HepG2 (cell line): Measurements from ENCODE around the gene RGS19. TPM values are rescaled to one million over a fixed set of nuclear protein-coding genes. Genes with fewer than 3 reads are reported as not detected.

Experiments used
- AKAP8 ChIP-seq: sonication (generic); formaldehyde crosslinking; IDR thresholded peaks from 2 replicates; pipeline ENCODE4 v1.5.1; 2020; ENCODE audit warnings: mild to moderate bottlenecking, missing genetic modification reagents
- ARNT ChIP-seq: fragments of 450-650 bp; IDR thresholded peaks from 2 replicates; pipeline ENCODE4 v1.6.1; 2017
- EZH2 ChIP-seq: conservative IDR thresholded peaks from 2 replicates; pipeline ENCODE4 v1.6.1; 2012; ENCODE audit warnings: mild to moderate bottlenecking, low read depth, low read length, moderate library complexity
- FLYWCH1 ChIP-seq: sonication (generic); formaldehyde crosslinking; IDR thresholded peaks from 2 replicates; pipeline ENCODE4 v1.8.1; 2023; ENCODE audit warnings: mild to moderate bottlenecking, missing genetic modification reagents
- FOXA1 ChIP-seq, 2 experiments: fragments of 450-650 bp in 1 of 2; sonication (generic) in 1 of 2; formaldehyde crosslinking in 1 of 2; IDR thresholded peaks; 2 replicates each; pipeline versions ENCODE4 v1.4.0 to v1.6.1; 2016 to 2020; ENCODE audit warnings: missing genetic modification reagents in 1 of 2
- HES4 ChIP-seq: sonication (generic); formaldehyde crosslinking; IDR thresholded peaks from 2 replicates; pipeline ENCODE4 v1.9.0; 2021; ENCODE audit warnings: mild to moderate bottlenecking, missing genetic modification reagents, borderline replicate concordance
- NKX3-1 ChIP-seq: sonication (generic); formaldehyde crosslinking; IDR thresholded peaks from 2 replicates; pipeline ENCODE4 v1.5.0; 2020; ENCODE audit warnings: missing genetic modification reagents
- PATZ1 ChIP-seq: sonication (generic); formaldehyde crosslinking; IDR thresholded peaks from 2 replicates; pipeline ENCODE4 v1.4.0; 2020; ENCODE audit warnings: missing genetic modification reagents
- RBAK ChIP-seq: sonication (generic); formaldehyde crosslinking; IDR thresholded peaks from 2 replicates; pipeline ENCODE4 v1.5.1; 2020; ENCODE audit warnings: mild to moderate bottlenecking, missing genetic modification reagents
- RCOR2 ChIP-seq: IDR thresholded peaks from 2 replicates; pipeline ENCODE4 v1.6.1; 2016; ENCODE audit warnings: missing biosample characterization, missing genetic modification reagents
- SAP130 ChIP-seq: IDR thresholded peaks from 2 replicates; pipeline ENCODE4 v1.6.1; 2016; ENCODE audit warnings: low read depth
- SETDB1 ChIP-seq: sonication (generic); formaldehyde crosslinking; IDR thresholded peaks from 2 replicates; pipeline ENCODE4 v1.5.1; 2020; ENCODE audit warnings: missing genetic modification reagents, mild to moderate bottlenecking, borderline replicate concordance
- SRSF1 ChIP-seq: fragments of 200-400 bp; formaldehyde crosslinking; optimal IDR thresholded peaks from 2 replicates; pipeline ENCODE3; 2017; ENCODE audit warnings: mild to moderate bottlenecking, low read depth, low read length, moderate library complexity
- TBX3 ChIP-seq: fragments of 450-650 bp; IDR thresholded peaks from 2 replicates; pipeline ENCODE4 v1.6.1; 2017; ENCODE audit warnings: antibody characterized with exemption, mild to moderate bottlenecking, inconsistent platforms, borderline replicate concordance
- TCF7 ChIP-seq: sonication (generic); IDR thresholded peaks from 2 replicates; pipeline ENCODE4 v1.6.1; 2016; ENCODE audit warnings: antibody characterized with exemption, low read depth
- ZNF296 ChIP-seq: sonication (generic); formaldehyde crosslinking; conservative IDR thresholded peaks from 2 replicates; pipeline ENCODE4 v1.5.0; 2020; ENCODE audit warnings: mild to moderate bottlenecking, missing genetic modification reagents
- ZNF354B ChIP-seq: sonication (generic); formaldehyde crosslinking; IDR thresholded peaks from 2 replicates; pipeline ENCODE4 v1.8.0; 2022; ENCODE audit warnings: mild to moderate bottlenecking, missing genetic modification reagents
- ZNF672 ChIP-seq: sonication (generic); formaldehyde crosslinking; IDR thresholded peaks from 2 replicates; pipeline ENCODE4 v1.8.1; 2022; ENCODE audit warnings: missing genetic modification reagents
- ZNF816 ChIP-seq: sonication (generic); formaldehyde crosslinking; IDR thresholded peaks from 2 replicates; pipeline ENCODE4 v1.8.0; 2022; ENCODE audit warnings: missing genetic modification reagents, mild to moderate bottlenecking, borderline replicate concordance
- ZNF839 ChIP-seq: sonication (generic); formaldehyde crosslinking; IDR thresholded peaks from 2 replicates; pipeline ENCODE4 v1.4.0; 2020; ENCODE audit warnings: missing genetic modification reagents, mild to moderate bottlenecking, borderline replicate concordance
- ZNF850 ChIP-seq: sonication (generic); formaldehyde crosslinking; conservative IDR thresholded peaks from 2 replicates; pipeline ENCODE4 v1.9.0; 2021; ENCODE audit warnings: mild to moderate bottlenecking, missing genetic modification reagents
- polyA plus RNA-seq, 8 experiments: library from polyadenylated mRNA; depleted of rRNA in 3 of 8; stranded (reverse) in 7 of 8; unstranded in 1 of 8; fragments of >200 nt; fragmentation: Illumina TruSeq in 4 of 8; extraction: Trizol in 4 of 8; gene quantifications; 2 replicates each; pipeline versions ENCODE4 v1.2.1 to v1.2.3, GENCODE V29; 2011 to 2016; ENCODE audit warnings: low read depth in 4 of 8, missing spikeins in 1 of 8, mixed read lengths in 1 of 8; ENCODE audit not compliant: insufficient read depth in 1 of 8
- total RNA-seq, 5 experiments: library from RNA; depleted of rRNA; stranded (reverse); fragments of >200 nt; fragmentation: Illumina TruSeq; extraction: Trizol; gene quantifications; 2 replicates each; pipeline ENCODE4 v1.2.3, GENCODE V29; 2016; ENCODE audit warnings: low read depth in 1 of 5
- TF ChIP-seq, protein P1 (sequence below): sonication (generic); formaldehyde crosslinking; IDR thresholded peaks from 2 replicates; pipeline ENCODE4 v1.4.0; 2020; ENCODE audit warnings: missing genetic modification reagents
- TF ChIP-seq, protein P2 (sequence below): sonication (generic); formaldehyde crosslinking; IDR thresholded peaks from 2 replicates; pipeline ENCODE4 v1.5.0; 2020; ENCODE audit warnings: mild to moderate bottlenecking, missing genetic modification reagents, moderate library complexity
- TF ChIP-seq, protein P3 (sequence below): sonication (generic); formaldehyde crosslinking; IDR thresholded peaks from 2 replicates; pipeline ENCODE4 v1.4.0; 2020; ENCODE audit warnings: low read depth, mild to moderate bottlenecking, missing genetic modification reagents

The RGS19 gene
- total and polyA plus RNA-seq, 2 of the 13 experiments (the other 11 are each of a cell fraction or from before 2014, with no cell fraction given), result 10.7 to 11.9 TPM

GRCh38 chr20:64042054-64042781, 37.1 kb downstream of the RGS19 start (continued):
- TF ChIP-seq PATZ1 (CRISPR knock-in tag), result peak; percentile 90
- no peak for TF ChIP-seq ZNF672
- peak; percentile 80; the same call in 1 of the 2 replicates for TF ChIP-seq HES4 (CRISPR knock-in tag)
- no peak for TF ChIP-seq TBX3
- TF ChIP-seq ZNF354B (CRISPR knock-in tag), result no peak
- no peak for TF ChIP-seq ZNF850 (CRISPR knock-in tag)
- TF ChIP-seq ZNF296 (CRISPR knock-in tag), result no peak
- peak; percentile 30; the same call in 1 of the 2 replicates for TF ChIP-seq AKAP8 (CRISPR knock-in tag)
- TF ChIP-seq SRSF1, result peak; percentile 99
- TF ChIP-seq ZNF839 (CRISPR knock-in tag), result 0 out of 2 replicates have a peak, but pooled peaks have one; percentile 49
- no peak for TF ChIP-seq RCOR2 (CRISPR knock-in tag)
- no peak for TF ChIP-seq FOXA1 (IDR thresholded peaks at IDR 0.05)
- TF ChIP-seq FOXA1 (CRISPR knock-in tag; IDR thresholded peaks at IDR 0.05), result no peak; the same call in 1 of the 2 replicates
- TF ChIP-seq TCF7, result no peak
- TF ChIP-seq ZNF816 (CRISPR knock-in tag), result peak; percentile 54; the same call in 1 of the 2 replicates
- TF ChIP-seq SAP130 (CRISPR knock-in tag), result peak; percentile 61
- TF ChIP-seq, protein P1, sequence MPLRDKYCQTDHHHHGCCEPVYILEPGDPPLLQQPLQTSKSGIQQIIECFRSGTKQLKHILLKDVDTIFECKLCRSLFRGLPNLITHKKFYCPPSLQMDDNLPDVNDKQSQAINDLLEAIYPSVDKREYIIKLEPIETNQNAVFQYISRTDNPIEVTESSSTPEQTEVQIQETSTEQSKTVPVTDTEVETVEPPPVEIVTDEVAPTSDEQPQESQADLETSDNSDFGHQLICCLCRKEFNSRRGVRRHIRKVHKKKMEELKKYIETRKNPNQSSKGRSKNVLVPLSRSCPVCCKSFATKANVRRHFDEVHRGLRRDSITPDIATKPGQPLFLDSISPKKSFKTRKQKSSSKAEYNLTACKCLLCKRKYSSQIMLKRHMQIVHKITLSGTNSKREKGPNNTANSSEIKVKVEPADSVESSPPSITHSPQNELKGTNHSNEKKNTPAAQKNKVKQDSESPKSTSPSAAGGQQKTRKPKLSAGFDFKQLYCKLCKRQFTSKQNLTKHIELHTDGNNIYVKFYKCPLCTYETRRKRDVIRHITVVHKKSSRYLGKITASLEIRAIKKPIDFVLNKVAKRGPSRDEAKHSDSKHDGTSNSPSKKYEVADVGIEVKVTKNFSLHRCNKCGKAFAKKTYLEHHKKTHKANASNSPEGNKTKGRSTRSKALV (CRISPR knock-in tag), result no peak
- TF ChIP-seq, protein P2, sequence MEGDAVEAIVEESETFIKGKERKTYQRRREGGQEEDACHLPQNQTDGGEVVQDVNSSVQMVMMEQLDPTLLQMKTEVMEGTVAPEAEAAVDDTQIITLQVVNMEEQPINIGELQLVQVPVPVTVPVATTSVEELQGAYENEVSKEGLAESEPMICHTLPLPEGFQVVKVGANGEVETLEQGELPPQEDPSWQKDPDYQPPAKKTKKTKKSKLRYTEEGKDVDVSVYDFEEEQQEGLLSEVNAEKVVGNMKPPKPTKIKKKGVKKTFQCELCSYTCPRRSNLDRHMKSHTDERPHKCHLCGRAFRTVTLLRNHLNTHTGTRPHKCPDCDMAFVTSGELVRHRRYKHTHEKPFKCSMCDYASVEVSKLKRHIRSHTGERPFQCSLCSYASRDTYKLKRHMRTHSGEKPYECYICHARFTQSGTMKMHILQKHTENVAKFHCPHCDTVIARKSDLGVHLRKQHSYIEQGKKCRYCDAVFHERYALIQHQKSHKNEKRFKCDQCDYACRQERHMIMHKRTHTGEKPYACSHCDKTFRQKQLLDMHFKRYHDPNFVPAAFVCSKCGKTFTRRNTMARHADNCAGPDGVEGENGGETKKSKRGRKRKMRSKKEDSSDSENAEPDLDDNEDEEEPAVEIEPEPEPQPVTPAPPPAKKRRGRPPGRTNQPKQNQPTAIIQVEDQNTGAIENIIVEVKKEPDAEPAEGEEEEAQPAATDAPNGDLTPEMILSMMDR, result no peak; the same call in 1 of the 2 replicates
- no peak for TF ChIP-seq RBAK (CRISPR knock-in tag)
- TF ChIP-seq ARNT, result no peak
- TF ChIP-seq SETDB1 (CRISPR knock-in tag), result no peak
- TF ChIP-seq, protein P3, sequence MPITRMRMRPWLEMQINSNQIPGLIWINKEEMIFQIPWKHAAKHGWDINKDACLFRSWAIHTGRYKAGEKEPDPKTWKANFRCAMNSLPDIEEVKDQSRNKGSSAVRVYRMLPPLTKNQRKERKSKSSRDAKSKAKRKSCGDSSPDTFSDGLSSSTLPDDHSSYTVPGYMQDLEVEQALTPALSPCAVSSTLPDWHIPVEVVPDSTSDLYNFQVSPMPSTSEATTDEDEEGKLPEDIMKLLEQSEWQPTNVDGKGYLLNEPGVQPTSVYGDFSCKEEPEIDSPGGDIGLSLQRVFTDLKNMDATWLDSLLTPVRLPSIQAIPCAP (CRISPR knock-in tag), result peak; percentile 67; the same call in 1 of the 2 replicates
- no peak for TF ChIP-seq EZH2
- TF ChIP-seq FLYWCH1 (CRISPR knock-in tag), result no peak
- TF ChIP-seq NKX3-1 (CRISPR knock-in tag), result peak; percentile 39; the same call in 1 of the 2 replicates
